GM23338 (cell line): ENCODE data around the gene ATF6. TPM values are rescaled to one million over a fixed set of nuclear protein-coding genes. Genes with fewer than 3 reads are reported as not detected.

Experiments used
- ATAC-seq: fragments of 200-7000 bp; cut with Tn5 transposase; 3 replicates; pipeline ENCODE4 v1.9.1; 2020
- DNase-seq: peaks from one replicate; pipeline ENCODE4 v3.0.0-alpha.2; 2015; ENCODE audit warnings: low spot score
- H2AFZ ChIP-seq: fragments of 200-600 bp; sonication (generic); 2 replicates; pipeline ENCODE4 v1.8.0; 2016; ENCODE audit warnings: antibody characterized with exemption, mild to moderate bottlenecking, moderate library complexity
- H3F3A ChIP-seq: fragments of 200-600 bp; sonication (generic); replicated peaks from 2 replicates; pipeline ENCODE4 v1.8.0; 2017; ENCODE audit warnings: antibody characterized with exemption, mixed run types, low read depth
- H3K27ac ChIP-seq: fragments of 200-600 bp; sonication (generic); 2 replicates; pipeline ENCODE4 v1.6.1; 2016; ENCODE audit warnings: low read depth
- H3K27me3 ChIP-seq: fragments of 200-600 bp; sonication (generic); 2 replicates; pipeline ENCODE4 v1.8.0; 2016; ENCODE audit warnings: mild to moderate bottlenecking, mixed run types, moderate library complexity; ENCODE audit not compliant: insufficient read depth
- H3K36me3 ChIP-seq: fragments of 200-600 bp; sonication (generic); 2 replicates; pipeline ENCODE4 v1.8.0; 2016; ENCODE audit warnings: mild to moderate bottlenecking; ENCODE audit not compliant: insufficient read depth
- H3K4me1 ChIP-seq: fragments of 200-600 bp; sonication (generic); 2 replicates; pipeline ENCODE4 v1.8.0; 2016; ENCODE audit warnings: mild to moderate bottlenecking, moderate library complexity; ENCODE audit not compliant: insufficient read depth
- H3K4me2 ChIP-seq: fragments of 200-600 bp; sonication (generic); 2 replicates; pipeline ENCODE4 v1.7.1; 2017; ENCODE audit warnings: mixed run types
- H3K4me3 ChIP-seq: fragments of 200-600 bp; sonication (generic); 2 replicates; pipeline ENCODE4 v1.6.1; 2016; ENCODE audit warnings: mixed run types
- H3K79me2 ChIP-seq: fragments of 200-600 bp; sonication (generic); replicated peaks from 2 replicates; pipeline ENCODE4 v1.8.0; 2017; ENCODE audit warnings: mild to moderate bottlenecking; ENCODE audit not compliant: insufficient read depth
- H3K9me2 ChIP-seq: fragments of 200-600 bp; sonication (generic); 2 replicates; pipeline ENCODE4 v1.8.0; 2017; ENCODE audit not compliant: insufficient read depth
- H4K20me1 ChIP-seq: fragments of 200-600 bp; sonication (generic); replicated peaks from 2 replicates; pipeline ENCODE4 v1.8.0; 2017; ENCODE audit warnings: mild to moderate bottlenecking; ENCODE audit not compliant: insufficient read depth
- H3K27ac Mint-ChIP-seq: 2 replicates; pipeline ENCODE4 v1.8.0; 2020; ENCODE audit warnings: inconsistent platforms, mild to moderate bottlenecking, moderate library complexity, mixed read lengths
- H3K27me3 Mint-ChIP-seq: 3 replicates; pipeline ENCODE4 v1.8.0; 2022; ENCODE audit warnings: low read depth, mild to moderate bottlenecking, moderate library complexity, mixed read lengths, inconsistent platforms; ENCODE audit not compliant: insufficient read depth, poor library complexity
- H3K36me3 Mint-ChIP-seq: 3 replicates; pipeline ENCODE4 v1.8.0; 2021; ENCODE audit warnings: low read depth, mild to moderate bottlenecking, inconsistent platforms, moderate library complexity, mixed read lengths
- H3K4me1 Mint-ChIP-seq: 3 replicates; pipeline ENCODE4 v1.8.0; 2020; ENCODE audit warnings: mild to moderate bottlenecking, inconsistent platforms, mixed read lengths
- H3K4me3 Mint-ChIP-seq: 3 replicates; pipeline ENCODE4 v1.8.0; 2021; ENCODE audit warnings: moderate library complexity, mild to moderate bottlenecking, inconsistent platforms, mixed read lengths
- H3K9me3 Mint-ChIP-seq: 3 replicates; pipeline ENCODE4 v1.8.0; 2020; ENCODE audit warnings: moderate library complexity, mild to moderate bottlenecking, inconsistent platforms, mixed read lengths
- EZH2 ChIP-seq: fragments of 200-600 bp; sonication (generic); IDR thresholded peaks from one replicate; pipeline ENCODE4 v1.8.0; 2017; ENCODE audit warnings: antibody characterized with exemption, mild to moderate bottlenecking, low read depth; ENCODE audit not compliant: unreplicated experiment
- POLR2AphosphoS5 ChIP-seq: IDR thresholded peaks from 2 replicates; pipeline ENCODE4 v1.6.1; 2016; ENCODE audit warnings: antibody characterized with exemption, low read depth
- ZNF114 ChIP-seq: fragments of 250-450 bp; sonication (Bioruptor Pico); IDR thresholded peaks from 2 replicates; pipeline ENCODE4 v1.5.0; 2020; ENCODE audit warnings: mild to moderate bottlenecking, moderate library complexity
- ZNF331 ChIP-seq: fragments of 250-450 bp; sonication (Bioruptor Pico); IDR thresholded peaks from 2 replicates; pipeline ENCODE4 v1.5.0; 2020; ENCODE audit warnings: low read depth, mild to moderate bottlenecking, moderate library complexity
- polyA plus RNA-seq: library from polyadenylated mRNA; unstranded; fragments of >200 nt; fragmentation: Nextera tagmentation; extraction: Ambion mirVana; gene quantifications from 2 replicates; pipeline ENCODE4 v1.2.1, GENCODE V29; 2016
- total RNA-seq: library from RNA; depleted of rRNA; stranded (reverse); fragments of >200 nt; shearing (Covaris generic); gene quantifications from 2 replicates; pipeline ENCODE4 v1.2.3, GENCODE V29; 2014
- TF ChIP-seq, protein P1 (sequence below): IDR thresholded peaks from one replicate; pipeline ENCODE4 v1.6.1; 2018; ENCODE audit warnings: antibody characterized with exemption; ENCODE audit not compliant: unreplicated experiment
- TF ChIP-seq, protein P2 (sequence below): IDR thresholded peaks from 2 replicates; pipeline ENCODE4 v1.6.1; 2016; ENCODE audit warnings: antibody characterized with exemption
- TF ChIP-seq, protein P3 (sequence below), 2 experiments: fragments of 200-600 bp in 1 of 2; sonication (generic) in 1 of 2; conservative IDR thresholded peaks; 2 replicates each; pipeline versions ENCODE4 v1.5.1 to v1.6.1; 2016 to 2017; ENCODE audit warnings: antibody characterized with exemption in 2 of 2, low read depth in 2 of 2, mild to moderate bottlenecking in 2 of 2, moderate library complexity in 1 of 2

The ATF6 gene
- total and polyA plus RNA-seq, 2 experiments from 2014 or later: 5.0 to 13.5 TPM

DNA sequence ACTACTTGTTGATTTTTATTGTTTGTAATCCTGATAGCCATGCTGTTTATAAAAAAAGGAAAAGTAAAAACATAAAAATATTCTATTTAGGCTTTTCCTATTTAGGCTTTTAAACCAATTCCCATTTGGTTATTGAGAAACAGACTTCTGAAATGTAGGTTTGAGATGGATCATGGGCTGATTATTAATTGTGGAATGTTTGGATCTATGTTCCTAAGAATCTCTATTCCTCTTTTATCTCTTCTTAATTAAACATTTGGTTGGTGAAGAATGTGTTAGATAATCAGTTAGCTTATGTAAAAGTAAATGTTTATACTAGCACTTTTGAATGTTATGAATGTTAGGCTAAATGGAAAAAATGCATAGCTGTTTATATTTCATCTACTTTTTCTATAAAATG lies 97.4 kb downstream of the ATF6 start (continued):
- TF ChIP-seq, protein P1, sequence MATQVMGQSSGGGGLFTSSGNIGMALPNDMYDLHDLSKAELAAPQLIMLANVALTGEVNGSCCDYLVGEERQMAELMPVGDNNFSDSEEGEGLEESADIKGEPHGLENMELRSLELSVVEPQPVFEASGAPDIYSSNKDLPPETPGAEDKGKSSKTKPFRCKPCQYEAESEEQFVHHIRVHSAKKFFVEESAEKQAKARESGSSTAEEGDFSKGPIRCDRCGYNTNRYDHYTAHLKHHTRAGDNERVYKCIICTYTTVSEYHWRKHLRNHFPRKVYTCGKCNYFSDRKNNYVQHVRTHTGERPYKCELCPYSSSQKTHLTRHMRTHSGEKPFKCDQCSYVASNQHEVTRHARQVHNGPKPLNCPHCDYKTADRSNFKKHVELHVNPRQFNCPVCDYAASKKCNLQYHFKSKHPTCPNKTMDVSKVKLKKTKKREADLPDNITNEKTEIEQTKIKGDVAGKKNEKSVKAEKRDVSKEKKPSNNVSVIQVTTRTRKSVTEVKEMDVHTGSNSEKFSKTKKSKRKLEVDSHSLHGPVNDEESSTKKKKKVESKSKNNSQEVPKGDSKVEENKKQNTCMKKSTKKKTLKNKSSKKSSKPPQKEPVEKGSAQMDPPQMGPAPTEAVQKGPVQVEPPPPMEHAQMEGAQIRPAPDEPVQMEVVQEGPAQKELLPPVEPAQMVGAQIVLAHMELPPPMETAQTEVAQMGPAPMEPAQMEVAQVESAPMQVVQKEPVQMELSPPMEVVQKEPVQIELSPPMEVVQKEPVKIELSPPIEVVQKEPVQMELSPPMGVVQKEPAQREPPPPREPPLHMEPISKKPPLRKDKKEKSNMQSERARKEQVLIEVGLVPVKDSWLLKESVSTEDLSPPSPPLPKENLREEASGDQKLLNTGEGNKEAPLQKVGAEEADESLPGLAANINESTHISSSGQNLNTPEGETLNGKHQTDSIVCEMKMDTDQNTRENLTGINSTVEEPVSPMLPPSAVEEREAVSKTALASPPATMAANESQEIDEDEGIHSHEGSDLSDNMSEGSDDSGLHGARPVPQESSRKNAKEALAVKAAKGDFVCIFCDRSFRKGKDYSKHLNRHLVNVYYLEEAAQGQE: no peak

DNA sequence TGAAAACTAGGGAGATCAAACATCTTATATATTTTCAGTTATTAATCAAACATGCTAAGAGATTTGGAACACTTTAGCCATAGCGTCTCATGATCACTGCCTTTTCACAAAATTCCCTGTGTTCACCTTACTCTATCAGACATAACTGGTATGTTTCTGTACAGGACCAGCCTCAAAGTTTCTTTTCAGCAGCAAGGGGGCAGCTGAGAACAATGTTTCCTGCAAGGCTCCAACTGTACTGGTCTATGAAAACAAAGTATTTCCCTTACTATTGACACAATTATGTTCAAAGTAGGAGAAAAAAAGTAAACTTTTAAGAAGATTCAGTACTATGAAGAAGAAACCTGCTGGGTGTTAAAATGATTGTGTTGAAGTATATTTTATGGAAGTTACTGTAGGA lies 98.5 kb downstream of the ATF6 start:
- Histone ChIP-seq H3K4me2 (no peak overlapping the region), H3K9me2 (no peaks in the 10 kb centered on the region), H4K20me1 (no peaks in the 10 kb centered on the region), H3K79me2 (no peaks in the 10 kb centered on the region), H3K4me3 (no peak overlapping the region), H3K36me3 (no peaks in the 10 kb centered on the region), H3K27me3 (no peaks in the 10 kb centered on the region), H3K27ac (no peak overlapping the region), H2AFZ (no peak overlapping the region), H3K4me1 (no peaks in the 10 kb centered on the region), H3F3A (no peaks in the 10 kb centered on the region)
- no peaks in the 10 kb centered on the region for H3K36me3 Mint-ChIP-seq
- no peak overlapping the region for H3K4me3 Mint-ChIP-seq
- no peaks in the 10 kb centered on the region for H3K27me3 Mint-ChIP-seq
- no peak overlapping the region for H3K27ac Mint-ChIP-seq
- ATAC-seq: no peak
- no peaks in the 10 kb centered on the region for H3K9me3 Mint-ChIP-seq
- no peaks in the 10 kb centered on the region for H3K4me1 Mint-ChIP-seq
- no peak for TF ChIP-seq EZH2
- TF ChIP-seq, protein P2, sequence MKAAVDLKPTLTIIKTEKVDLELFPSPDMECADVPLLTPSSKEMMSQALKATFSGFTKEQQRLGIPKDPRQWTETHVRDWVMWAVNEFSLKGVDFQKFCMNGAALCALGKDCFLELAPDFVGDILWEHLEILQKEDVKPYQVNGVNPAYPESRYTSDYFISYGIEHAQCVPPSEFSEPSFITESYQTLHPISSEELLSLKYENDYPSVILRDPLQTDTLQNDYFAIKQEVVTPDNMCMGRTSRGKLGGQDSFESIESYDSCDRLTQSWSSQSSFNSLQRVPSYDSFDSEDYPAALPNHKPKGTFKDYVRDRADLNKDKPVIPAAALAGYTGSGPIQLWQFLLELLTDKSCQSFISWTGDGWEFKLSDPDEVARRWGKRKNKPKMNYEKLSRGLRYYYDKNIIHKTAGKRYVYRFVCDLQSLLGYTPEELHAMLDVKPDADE: no peak
- TF ChIP-seq, protein P3, sequence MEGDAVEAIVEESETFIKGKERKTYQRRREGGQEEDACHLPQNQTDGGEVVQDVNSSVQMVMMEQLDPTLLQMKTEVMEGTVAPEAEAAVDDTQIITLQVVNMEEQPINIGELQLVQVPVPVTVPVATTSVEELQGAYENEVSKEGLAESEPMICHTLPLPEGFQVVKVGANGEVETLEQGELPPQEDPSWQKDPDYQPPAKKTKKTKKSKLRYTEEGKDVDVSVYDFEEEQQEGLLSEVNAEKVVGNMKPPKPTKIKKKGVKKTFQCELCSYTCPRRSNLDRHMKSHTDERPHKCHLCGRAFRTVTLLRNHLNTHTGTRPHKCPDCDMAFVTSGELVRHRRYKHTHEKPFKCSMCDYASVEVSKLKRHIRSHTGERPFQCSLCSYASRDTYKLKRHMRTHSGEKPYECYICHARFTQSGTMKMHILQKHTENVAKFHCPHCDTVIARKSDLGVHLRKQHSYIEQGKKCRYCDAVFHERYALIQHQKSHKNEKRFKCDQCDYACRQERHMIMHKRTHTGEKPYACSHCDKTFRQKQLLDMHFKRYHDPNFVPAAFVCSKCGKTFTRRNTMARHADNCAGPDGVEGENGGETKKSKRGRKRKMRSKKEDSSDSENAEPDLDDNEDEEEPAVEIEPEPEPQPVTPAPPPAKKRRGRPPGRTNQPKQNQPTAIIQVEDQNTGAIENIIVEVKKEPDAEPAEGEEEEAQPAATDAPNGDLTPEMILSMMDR (conservative IDR thresholded peaks at IDR 0.05; ENCODE audit: low read depth in 2 of 2): peak; percentile 23 to 33; a peak in 3 of 4 replicates
- DNase-seq: no peak

DNA sequence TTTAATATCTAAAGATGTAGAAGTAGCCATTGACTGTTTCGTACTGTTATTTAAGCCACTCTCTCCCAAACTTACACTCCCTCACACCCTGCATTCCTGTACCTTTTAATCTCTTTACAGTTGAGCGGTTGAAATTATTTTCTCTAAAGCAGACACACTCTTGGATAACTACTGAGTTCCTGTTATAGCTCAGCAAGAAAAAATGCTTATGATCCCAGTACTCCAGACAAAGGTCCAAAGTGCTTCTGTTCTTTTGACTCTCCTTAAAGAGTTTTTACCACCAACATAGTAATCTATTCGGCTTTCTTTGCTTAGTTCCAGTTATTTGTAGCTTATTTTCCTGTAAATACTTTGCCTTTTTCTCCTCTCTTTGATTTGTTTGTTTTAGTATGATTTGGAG lies 100.1 kb downstream of the ATF6 start:
- Histone ChIP-seq H4K20me1 (no peaks in the 10 kb centered on the region), H3K4me3 (no peak overlapping the region), H3K79me2 (no peaks in the 10 kb centered on the region), H3K36me3 (no peaks in the 10 kb centered on the region), H3K4me2 (no peak overlapping the region), H3K9me2 (no peaks in the 10 kb centered on the region), H3K27ac (no peak overlapping the region), H3K4me1 (no peaks in the 10 kb centered on the region), H2AFZ (no peak overlapping the region), H3F3A (no peaks in the 10 kb centered on the region), H3K27me3 (no peaks in the 10 kb centered on the region)
- Mint-ChIP-seq H3K4me1 (no peaks in the 10 kb centered on the region), H3K36me3 (no peaks in the 10 kb centered on the region), H3K4me3 (no peak overlapping the region), H3K27me3 (no peaks in the 10 kb centered on the region), H3K9me3 (no peaks in the 10 kb centered on the region), H3K27ac (no peak overlapping the region)
- no peak for DNase-seq
- ATAC-seq: no peak
- TF ChIP-seq ZNF114: no peak
- TF ChIP-seq, protein P2: no peak
- TF ChIP-seq ZNF331 (CRISPR knock-in tag): no peak
- no peak for TF ChIP-seq POLR2AphosphoS5
